Stomach smooth muscle (tissue), 2 donors: ENCODE measurements around the gene CNN2.

Source experiments
- H3K27ac ChIP-seq: one replicate; pipeline ENCODE4 v1.7.0; 2013; ENCODE audit warnings: mild to moderate bottlenecking, low read length, inconsistent platforms
- H3K27me3 ChIP-seq, 2 donors: one replicate each; pipeline ENCODE4 v1.7.0; 2013; ENCODE audit warnings: low read length in 2 of 2; ENCODE audit not compliant: insufficient read depth in 2 of 2, control insufficient read depth in 1 of 2
- H3K36me3 ChIP-seq, 2 donors: one replicate each; pipeline ENCODE4 v1.7.0; 2013; ENCODE audit warnings: low read length in 2 of 2; ENCODE audit not compliant: control insufficient read depth in 2 of 2, insufficient read depth in 2 of 2
- H3K4me1 ChIP-seq: one replicate; pipeline ENCODE4 v1.7.0; 2013; ENCODE audit warnings: low read length; ENCODE audit not compliant: control insufficient read depth, insufficient read depth
- H3K4me3 ChIP-seq, 2 donors: one replicate each; pipeline ENCODE4 v1.7.0; 2013; ENCODE audit warnings: low read length in 2 of 2
- H3K9ac ChIP-seq, 2 donors: one replicate each; pipeline ENCODE4 v1.7.0; 2013; ENCODE audit warnings: low read length in 2 of 2, mild to moderate bottlenecking in 1 of 2
- H3K9me3 ChIP-seq, 2 donors: one replicate each; pipeline ENCODE4 v1.7.0; 2013; ENCODE audit warnings: low read length in 2 of 2; ENCODE audit not compliant: control insufficient read depth in 2 of 2
- donor health status: healthy.
- donor health status: Pancreatic carcinoma.

Gene CNN2

DNA sequence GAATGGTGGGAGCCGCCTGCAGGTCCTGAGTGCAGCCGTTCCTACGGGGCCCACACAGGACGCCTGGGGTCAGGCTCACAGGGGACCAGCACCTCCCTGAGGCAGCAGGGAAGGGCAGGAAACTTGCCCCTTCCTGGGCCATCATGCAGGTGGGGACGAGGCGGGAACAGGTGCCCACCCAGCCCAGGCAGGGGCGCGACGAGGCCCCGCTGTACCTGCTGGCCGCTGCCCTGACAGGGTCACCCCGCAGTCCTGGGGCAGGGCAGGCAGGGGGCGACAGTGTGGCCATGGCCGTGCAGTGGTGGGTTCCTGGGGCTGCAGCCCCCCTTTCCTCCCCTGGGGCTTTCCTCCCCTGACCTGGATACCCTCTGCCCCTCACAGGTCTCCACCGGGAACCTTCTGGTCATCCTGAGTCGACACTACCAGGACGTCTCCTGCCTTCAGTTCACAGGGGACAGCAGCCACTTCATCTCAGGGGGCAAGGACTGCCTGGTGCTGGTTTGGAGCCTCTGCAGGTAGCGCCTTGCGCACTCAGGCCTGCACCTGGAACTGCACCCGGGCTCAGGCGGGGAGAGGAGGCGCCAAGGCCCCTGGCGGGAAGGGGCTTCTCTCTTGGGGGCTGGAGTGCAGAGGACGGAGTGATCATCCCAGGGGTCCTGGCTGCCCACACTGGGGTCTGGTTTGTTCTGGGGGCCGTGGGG lies 36.9 kb upstream of the CNN2 start:
- H3K9ac ChIP-seq: no peak overlapping the region
- peaks cover 7 to 17% of the 10 kb centered on the region in 2 donors for H3K36me3 ChIP-seq
- no peak overlapping the region for H3K27ac ChIP-seq
- no peaks in the 10 kb centered on the region for H3K9me3 ChIP-seq
- H3K4me3 ChIP-seq: no peak overlapping the region
- peaks cover 9% of the 10 kb centered on the region for H3K4me1 ChIP-seq
- no peaks in the 10 kb centered on the region for H3K27me3 ChIP-seq

DNA sequence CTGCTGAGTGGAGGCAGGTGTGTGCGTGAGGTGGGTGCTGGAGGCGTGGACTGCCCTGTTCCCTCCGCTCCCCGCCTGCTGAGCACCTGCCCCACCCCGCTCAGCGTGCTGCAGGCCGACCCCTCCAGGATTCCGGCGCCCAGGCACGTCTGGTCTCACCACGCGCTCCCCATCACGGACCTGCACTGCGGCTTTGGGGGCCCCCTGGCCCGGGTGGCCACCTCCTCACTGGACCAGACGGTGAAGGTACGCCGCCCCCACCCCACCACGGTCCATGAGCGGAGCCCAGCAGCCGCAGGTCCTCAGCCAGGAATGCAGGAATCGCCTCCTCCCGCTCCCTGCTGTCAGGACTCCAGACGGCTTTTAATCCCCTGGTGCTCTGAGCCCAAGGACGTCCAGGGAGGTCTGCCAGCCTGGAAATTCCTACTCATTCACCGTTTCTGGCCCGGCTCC lies 36.3 kb upstream of the CNN2 start:
- H3K4me1 ChIP-seq: peaks cover 3% of the 10 kb centered on the region
- H3K9me3 ChIP-seq: no peaks in the 10 kb centered on the region
- no peak overlapping the region for H3K4me3 ChIP-seq
- peaks cover 7 to 17% of the 10 kb centered on the region in 2 donors for H3K36me3 ChIP-seq
- H3K27ac ChIP-seq: no peak overlapping the region
- H3K27me3 ChIP-seq: peaks cover 2 to 3% of the 10 kb centered on the region in 2 donors
- H3K9ac ChIP-seq: no peak overlapping the region

DNA sequence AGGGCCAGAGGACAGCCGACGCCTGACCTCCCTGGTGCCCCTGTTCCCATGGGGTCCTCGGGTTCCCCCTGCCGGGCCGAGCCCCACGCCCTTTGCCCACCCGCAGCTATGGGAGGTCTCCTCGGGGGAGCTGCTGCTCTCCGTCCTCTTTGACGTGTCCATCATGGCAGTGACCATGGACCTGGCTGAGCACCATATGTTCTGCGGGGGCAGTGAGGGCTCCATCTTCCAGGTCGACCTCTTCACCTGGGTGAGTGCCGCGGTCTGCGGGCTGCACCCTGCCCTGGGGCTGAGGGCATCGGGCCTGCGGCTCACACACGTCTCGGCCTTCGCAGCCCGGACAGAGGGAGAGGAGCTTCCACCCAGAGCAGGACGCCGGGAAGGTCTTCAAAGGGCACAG lies 35.7 kb upstream of the CNN2 start:
- Histone ChIP-seq H3K4me3 (no peak overlapping the region), H3K27ac (no peak overlapping the region), H3K9ac (no peak overlapping the region), H3K36me3 (peaks cover 7 to 17% of the 10 kb centered on the region in 2 donors), H3K27me3 (peaks cover 8% of the 10 kb centered on the region in 2 donors), H3K4me1 (no peaks in the 10 kb centered on the region), H3K9me3 (no peaks in the 10 kb centered on the region)

- no peak overlapping the region for H3K4me3 ChIP-seq
- H3K4me1 ChIP-seq: peaks cover 4% of the 10 kb centered on the region
- peaks cover 14% of the 10 kb centered on the region in 2 donors for H3K27me3 ChIP-seq
- H3K27ac ChIP-seq: no peak overlapping the region
- H3K36me3 ChIP-seq: peaks cover 7 to 17% of the 10 kb centered on the region in 2 donors
- H3K9me3 ChIP-seq: no peaks in the 10 kb centered on the region
- H3K9ac ChIP-seq: no peak overlapping the region
Measured at GRCh38 chr19:991174-991931, 35.1 kb upstream of the CNN2 start.

DNA sequence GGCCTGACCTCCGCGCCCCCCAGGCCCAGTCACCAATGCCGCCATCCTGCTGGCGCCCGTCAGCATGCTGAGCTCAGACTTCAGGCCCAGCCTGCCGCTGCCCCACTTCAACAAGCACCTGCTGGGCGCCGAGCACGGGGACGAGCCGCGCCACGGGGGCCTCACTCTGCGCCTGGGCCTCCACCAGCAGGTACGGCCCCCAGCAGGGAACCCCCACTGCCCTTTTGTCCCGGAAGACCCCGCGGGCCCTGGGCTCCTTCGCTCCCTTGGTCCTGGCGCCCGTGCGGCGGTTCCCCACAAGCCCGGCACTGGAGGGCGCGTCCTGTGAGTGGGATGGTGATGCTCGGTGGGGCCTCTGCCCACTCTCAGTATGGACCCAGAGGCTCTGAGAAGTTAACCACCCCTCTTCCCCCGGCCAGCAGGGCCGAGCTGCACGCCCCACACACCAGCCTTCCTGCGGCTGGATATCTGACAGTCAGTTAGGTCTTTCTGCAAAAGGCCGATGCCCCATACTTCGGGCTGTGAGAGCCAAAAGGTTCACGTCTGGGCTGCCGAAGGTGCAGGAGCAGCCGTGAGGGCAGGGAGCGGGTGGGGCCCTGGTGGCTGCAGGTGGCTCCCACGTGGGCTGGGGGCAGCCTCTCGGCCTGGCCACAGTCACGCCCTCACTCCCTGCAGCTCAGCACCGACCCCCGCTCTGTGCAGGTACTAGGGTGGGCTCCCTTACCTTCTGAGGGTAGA lies 34.3 kb upstream of the CNN2 start:
- Histone ChIP-seq H3K36me3 (peaks cover 7 to 14% of the 10 kb centered on the region in 2 donors), H3K9ac (no peak overlapping the region), H3K4me3 (no peak overlapping the region)

DNA sequence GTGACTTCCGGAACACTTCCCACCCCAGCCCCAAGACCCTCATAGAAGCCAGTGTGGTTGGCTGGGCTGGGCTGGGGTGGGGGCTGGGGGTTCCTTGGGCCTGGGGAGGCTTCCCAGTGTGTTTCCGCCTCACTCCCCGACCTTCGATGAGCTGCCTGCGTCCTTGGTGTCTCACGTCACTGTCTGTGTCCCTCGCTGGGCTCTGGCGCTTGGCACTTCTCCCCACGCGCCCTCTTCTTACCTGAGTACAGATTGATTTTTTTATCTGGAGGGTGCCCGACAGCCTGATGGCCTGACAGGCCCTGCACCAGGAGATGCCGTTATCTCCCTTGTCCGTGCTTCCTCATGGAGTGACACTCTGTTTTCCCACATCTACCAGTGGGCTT lies 33.7 kb upstream of the CNN2 start:
- Histone ChIP-seq H3K4me3 (no peak overlapping the region), H3K9me3 (no peaks in the 10 kb centered on the region), H3K9ac (no peak overlapping the region), H3K27me3 (peaks cover 23 to 24% of the 10 kb centered on the region in 2 donors), H3K4me1 (peaks cover 7% of the 10 kb centered on the region), H3K36me3 (peaks cover 7 to 11% of the 10 kb centered on the region in 2 donors), H3K27ac (no peak overlapping the region)

More for the DNA sequence above, 34.3 kb upstream of the CNN2 start:
- H3K27me3 ChIP-seq: peaks cover 18 to 19% of the 10 kb centered on the region in 2 donors
- no peak overlapping the region for H3K27ac ChIP-seq
- peaks cover 7% of the 10 kb centered on the region for H3K4me1 ChIP-seq
- no peaks in the 10 kb centered on the region for H3K9me3 ChIP-seq

DNA sequence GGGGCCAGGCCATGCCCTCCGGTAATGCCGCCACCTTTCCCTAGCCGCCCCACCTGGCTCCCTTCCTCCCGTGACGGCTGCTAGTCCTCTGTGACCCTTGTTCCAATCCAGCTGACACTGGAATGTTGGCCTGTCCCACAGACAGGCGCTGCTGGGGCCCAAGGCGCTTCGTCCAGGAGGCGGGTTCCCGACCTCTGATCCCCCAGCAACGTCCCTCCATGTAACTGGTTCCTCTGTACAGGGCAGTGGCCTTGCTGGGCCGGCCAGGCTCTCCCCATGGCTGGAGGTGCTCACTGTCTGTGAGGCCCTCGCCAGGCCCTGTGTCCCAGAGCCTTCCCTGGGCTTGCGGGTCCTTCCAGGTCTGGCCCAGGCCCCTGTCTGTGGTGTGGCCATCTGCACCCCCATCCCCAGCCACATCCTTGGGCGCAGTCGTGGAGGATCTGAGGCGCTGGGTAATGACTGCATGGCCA lies 33.0 kb upstream of the CNN2 start:
- peaks cover 27 to 30% of the 10 kb centered on the region in 2 donors for H3K27me3 ChIP-seq
- no peak overlapping the region for H3K9ac ChIP-seq
- no peak overlapping the region for H3K4me3 ChIP-seq
- no peaks in the 10 kb centered on the region for H3K9me3 ChIP-seq
- H3K27ac ChIP-seq: no peak overlapping the region
- H3K4me1 ChIP-seq: peaks cover 7% of the 10 kb centered on the region
- peaks cover 7 to 11% of the 10 kb centered on the region in 2 donors for H3K36me3 ChIP-seq

DNA sequence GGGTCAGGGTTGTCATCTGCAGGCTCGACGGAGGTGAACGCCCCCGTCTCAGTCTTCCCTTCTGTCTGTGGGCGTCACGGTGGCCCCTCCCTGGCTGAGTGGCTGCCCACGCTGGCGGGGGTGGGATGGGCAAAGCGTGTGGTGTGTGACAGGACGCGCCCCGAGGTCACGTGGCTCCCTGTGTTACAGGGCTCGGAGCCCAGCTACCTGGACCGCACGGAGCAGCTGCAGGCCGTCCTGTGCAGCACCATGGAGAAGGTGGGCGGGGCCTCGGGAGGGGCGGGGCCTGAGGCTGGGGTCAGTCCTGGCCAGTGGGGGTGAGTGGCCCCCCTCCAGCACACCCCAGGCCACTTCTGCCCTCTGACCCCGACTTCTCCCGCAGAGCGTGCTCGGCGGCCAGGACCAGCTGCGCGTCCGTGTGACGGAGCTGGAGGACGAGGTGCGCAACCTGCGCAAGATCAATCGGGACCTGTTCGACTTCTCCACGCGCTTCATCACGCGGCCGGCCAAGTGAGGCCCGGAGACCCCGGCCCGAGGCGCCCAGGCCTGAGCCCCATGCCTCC lies 32.5 kb upstream of the CNN2 start:
- H3K9me3 ChIP-seq: no peaks in the 10 kb centered on the region
- H3K4me3 ChIP-seq: no peak overlapping the region
- H3K36me3 ChIP-seq: peaks cover 7 to 11% of the 10 kb centered on the region in 2 donors
- no peak overlapping the region for H3K27ac ChIP-seq
- peaks cover 32 to 34% of the 10 kb centered on the region in 2 donors for H3K27me3 ChIP-seq
- H3K4me1 ChIP-seq: peaks cover 7% of the 10 kb centered on the region
- H3K9ac ChIP-seq: no peak overlapping the region

DNA sequence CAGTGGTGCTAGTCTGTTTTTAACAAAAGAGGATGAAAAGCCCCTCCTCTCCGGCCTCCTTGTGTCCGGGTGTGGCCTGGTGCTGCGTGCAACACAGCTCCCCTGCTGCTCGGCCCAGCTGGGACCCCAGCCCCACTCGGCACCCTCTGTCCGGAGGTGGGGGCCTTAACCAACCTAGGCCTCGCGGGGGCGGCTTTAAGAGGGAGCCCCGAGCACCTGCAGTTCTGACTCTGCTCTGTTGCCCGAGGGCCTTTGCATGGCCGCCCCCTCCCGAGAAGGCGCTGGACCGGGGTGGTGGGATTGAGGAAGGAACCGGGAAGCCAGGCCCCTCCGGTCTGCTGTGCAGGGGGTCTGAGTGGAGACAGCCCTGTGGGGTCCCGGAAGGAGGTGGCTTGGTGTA lies 31.9 kb upstream of the CNN2 start:
- Histone ChIP-seq H3K27me3 (peaks cover 38 to 40% of the 10 kb centered on the region in 2 donors), H3K27ac (no peak overlapping the region), H3K4me1 (peaks cover 7% of the 10 kb centered on the region), H3K9ac (no peak overlapping the region), H3K9me3 (no peaks in the 10 kb centered on the region), H3K4me3 (no peak overlapping the region), H3K36me3 (peaks cover 7 to 11% of the 10 kb centered on the region in 2 donors)

- peaks cover 9% of the 10 kb centered on the region for H3K4me1 ChIP-seq
- no peak overlapping the region for H3K4me3 ChIP-seq
- H3K27ac ChIP-seq: no peak overlapping the region
- peaks cover 39 to 42% of the 10 kb centered on the region in 2 donors for H3K27me3 ChIP-seq
- H3K36me3 ChIP-seq: peaks cover 5 to 6% of the 10 kb centered on the region in 2 donors
- H3K9me3 ChIP-seq: no peaks in the 10 kb centered on the region
- H3K9ac ChIP-seq: no peak overlapping the region
Measured at GRCh38 chr19:995051-995827, 31.2 kb upstream of the CNN2 start.
